NCI-H748 (cell line): ENCODE data around the gene SUOX.
"Not testable (repeated sequence)": the region's sequence is repeated elsewhere in the genome, so short reads cannot be mapped to it uniquely, and the experiment has no call there.

ENCODE experiments used
- DNase-seq: peaks from one replicate; lab custom pipeline; 2025; ENCODE audit not compliant: unreplicated experiment; lab: John Stamatoyannopoulos, UW

Gene SUOX

DNA sequence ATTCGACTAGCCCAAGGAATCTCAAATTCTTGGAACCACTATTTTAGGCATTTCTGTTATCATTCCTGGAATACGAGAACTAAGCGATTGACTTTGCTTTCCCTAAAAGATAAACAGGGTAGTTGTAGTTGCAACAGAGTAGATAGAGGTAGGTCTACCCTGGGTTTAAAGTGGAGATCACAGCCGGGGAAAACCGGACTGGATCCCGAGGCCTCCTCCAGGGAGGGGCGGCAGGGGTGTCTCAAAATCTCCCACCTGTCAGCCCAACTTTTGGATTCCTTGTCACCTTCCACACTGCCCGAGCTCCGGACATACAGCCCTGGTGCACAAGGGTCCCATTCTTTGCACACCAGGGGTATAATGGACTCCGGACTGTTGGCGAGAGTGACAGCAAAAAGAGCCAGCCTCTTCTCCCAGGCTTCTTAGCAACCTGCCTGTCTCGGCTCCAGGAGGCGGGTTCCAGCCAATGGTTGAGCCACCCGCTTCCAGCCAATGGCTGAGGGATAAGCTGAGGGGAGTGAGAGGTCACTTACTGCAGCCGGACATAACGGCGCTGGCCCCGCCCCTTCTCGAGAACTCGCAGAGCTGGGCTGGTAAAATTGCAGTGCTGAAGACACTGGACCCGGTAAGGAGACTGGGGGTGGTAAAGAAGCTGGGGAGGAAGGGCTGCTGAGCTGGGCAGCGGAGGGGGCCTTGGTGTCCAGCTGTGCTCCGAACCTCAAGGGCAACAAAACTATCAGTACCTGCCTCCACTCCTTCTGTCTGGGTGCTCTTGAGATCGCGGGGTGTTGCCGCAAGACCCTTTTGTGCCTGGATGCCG is at the start of gene SUOX:
TSS of gene SUOX (plus strand) at position 562 of the 820 bp plus-strand sequence. CDS start 4,946 bp downstream, outside the sequence.
- DNase-seq: peak; percentile 97

DNA sequence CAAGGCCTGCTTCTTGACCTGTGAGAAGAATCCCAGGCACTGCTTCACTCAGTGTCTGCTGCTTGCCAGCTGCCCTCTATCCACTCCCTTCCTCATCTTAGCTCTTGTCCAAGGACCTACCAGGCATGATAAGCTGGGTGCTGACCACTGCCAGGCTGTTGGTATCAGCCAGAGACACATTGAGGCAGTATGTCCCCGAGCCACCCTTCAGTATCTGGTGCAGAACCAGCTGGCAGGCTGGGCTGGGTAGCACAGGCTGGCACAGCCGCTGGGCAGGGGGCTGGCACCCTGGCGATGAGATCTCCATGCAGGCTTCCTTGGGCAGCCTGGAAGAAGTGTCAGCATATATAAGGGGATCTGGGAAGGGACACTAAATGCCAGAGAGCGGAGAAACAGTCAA is 41.7 kb upstream of the SUOX start:
- no peak for DNase-seq

DNA sequence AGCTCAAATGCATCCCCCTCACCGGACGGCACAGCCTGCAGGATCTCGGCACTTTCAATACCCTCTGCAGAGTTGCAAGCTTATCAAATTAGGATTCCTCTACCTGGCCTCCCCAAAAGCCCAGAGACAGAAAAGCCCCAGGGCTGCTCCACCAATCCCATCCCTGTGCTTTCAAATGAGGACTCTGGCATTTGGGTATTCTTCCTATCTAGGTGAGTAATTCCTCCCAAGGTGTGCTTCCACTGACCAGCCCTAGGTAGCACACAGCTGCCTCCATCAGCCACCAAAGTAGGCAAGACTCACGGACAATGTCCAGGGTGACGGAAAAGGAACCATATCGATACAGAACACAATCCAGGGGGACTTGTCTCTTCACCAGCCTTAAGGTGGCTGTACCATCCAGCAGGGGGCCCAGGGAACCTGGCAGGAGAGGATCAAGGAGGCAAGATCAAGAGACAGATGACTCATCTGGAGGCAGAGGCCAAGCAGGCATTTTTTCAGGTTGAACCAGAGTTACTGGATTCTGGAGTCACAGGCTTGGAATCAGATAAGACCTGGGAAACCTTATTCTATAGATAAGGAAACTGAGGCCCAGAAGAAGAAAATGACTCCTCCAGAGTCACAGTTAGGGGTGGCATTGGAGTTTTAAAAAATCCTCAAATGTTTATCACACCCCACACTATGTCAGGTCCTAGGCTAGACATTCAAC is 41.1 kb upstream of the SUOX start:
- DNase-seq: no peak

DNA sequence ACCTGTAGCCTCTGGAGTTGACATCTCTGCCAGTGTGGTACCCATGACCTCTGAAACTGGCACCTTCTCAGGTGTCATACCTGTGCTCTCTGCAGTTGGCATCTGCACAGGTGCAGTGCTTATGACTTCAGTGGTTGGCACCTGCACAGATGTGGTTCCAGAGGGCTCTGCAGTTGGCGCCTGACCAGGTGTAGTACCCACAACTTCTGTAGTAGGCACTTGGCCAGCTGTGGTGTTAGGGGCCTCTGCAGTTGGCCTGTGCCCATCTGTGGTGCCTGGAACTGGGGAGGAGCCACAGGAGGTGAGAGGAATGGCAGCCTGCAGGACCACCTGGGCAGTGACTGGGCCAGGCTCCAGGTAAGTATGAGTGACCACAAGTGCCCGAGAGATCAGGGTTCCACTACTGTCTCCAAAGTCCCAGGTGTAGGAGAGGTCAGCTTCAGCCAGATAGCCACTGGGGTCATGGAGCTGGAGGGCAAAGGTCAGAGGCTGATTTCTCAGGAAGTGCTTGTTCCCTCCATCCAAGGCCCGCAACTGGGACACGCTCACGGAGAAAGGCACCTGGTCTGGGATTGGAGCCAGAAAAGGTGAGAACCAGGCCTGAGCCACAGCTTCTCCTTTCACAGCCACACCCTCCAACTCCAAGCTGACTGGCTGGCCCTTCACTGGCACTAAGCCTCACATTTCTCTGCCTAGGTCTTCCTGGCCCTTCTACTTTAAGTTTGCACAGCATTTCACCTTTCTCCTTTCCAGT is 39.8 kb upstream of the SUOX start:
- no peak for DNase-seq

DNA sequence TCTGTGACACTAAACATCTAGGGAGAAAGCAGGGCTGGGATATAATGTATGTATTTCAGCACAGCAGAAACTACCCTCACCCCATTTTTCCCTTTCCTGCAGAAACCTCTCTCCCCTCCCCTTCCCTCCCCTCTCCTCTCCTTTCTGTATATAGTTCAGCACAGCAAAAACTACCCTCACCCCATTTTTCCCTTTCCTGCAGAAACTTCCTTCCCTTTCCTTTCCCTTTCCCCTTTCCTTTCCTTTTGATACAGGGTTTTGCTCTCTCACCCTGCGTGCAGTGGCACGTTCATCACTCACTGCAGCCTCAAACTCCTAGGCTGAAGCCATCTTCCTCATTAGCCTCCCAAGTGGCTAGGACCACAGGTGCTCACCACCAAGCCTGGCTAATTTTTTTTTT is 33.3 kb upstream of the SUOX start:
- DNase-seq: no peak

DNA sequence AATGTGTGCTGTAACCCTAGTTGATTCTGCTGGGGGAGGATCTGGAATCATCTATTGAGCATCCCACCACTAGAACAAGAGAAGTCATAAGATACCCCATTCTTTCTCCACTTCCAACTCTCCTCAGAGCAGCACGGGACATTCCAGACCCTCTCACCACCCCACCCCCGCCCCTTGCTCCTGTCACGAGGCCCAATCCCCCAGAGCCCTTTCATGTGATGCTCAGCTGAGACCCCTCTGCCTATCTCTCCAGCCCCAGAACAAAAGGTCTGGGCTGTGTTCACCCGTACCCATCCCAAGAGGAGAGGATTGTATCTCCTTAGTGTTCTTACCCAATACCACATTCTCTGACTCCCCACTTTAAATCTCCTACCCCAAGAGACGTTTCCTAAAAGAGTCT is 31.8 kb upstream of the SUOX start:
- DNase-seq: no peak

DNA sequence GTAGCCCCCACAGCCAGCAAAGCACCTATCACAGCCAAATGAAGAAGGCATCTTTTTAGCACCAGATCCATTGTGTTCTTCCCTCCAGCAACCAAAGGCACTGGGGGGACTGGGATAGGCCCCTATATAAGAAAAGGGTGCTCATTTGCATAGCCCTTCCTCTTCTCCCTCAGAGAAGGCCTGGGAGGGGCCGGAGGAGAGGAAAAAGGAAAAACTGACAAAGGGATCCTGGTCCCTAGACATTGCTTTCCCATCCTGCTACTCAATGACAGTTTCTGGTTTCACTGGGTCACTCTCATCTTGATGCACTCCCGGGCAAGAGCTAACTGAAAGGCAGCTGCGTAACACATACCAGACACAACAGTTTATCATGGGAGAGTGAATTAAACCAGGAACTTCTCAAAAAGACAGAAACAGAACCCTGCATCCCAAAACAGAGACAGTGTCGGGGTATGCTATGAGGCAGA is 31.1 kb upstream of the SUOX start, which contains the start of gene PMEL:
TSS of gene PMEL (minus strand) at position 102 of the 467 bp plus-strand sequence. CDS start at position 71, 31 bp downstream.
- DNase-seq: no peak

DNA sequence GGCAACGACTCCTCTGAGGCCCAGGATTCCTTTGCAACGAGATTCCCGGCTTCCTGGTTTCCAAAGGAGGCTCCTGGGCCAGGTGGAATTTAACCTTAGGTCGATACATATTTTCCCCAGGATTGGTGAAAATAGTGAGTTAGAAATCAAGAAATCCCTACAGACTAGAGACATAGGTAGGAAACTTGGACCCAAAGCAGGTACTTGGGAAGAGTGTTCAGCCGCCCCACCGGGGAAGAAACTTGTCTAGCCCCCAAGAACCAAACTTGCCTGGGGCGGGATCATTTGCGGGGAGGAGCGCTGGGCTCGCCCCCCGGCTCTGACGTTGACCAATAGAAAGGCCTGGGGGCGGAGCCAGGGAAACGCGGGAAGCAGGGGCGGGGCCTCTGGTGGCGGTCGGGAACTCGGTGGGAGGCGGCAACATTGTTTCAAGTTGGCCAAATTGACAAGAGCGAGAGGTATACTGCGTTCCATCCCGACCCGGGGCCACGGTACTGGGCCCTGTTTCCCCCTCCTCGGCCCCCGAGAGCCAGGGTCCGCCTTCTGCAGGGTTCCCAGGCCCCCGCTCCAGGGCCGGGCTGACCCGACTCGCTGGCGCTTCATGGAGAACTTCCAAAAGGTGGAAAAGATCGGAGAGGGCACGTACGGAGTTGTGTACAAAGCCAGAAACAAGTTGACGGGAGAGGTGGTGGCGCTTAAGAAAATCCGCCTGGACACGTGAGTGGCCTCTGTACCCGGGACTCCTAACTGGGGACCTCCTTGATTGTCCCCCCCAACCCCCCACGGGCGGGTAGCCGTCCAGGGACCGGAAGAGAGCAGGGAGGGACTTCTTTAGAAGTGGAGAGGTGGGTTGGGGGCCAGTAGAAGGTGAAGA is 30.4 kb upstream of the SUOX start, which contains the start of gene CDK2:
TSS of gene CDK2 (plus strand) at position 423 of the 874 bp plus-strand sequence. CDS start at position 602, 179 bp downstream.
- peak; percentile 81 for DNase-seq

DNA sequence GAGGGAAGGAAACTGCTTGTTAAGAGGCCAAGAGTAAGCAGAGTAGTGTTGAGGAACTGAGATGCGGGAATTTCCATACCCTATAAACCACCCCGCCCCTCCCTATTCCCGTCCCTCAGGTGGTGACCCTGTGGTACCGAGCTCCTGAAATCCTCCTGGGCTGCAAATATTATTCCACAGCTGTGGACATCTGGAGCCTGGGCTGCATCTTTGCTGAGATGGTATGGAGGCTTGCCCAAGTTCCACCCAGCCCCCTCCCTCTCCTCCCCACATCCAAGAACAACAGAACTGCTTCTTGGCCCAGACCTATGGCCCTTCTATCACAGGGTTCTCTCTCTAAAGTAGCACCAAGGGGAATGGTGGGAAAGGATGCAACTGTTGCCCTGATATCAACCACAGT is 27.7 kb upstream of the SUOX start:
- no peak for DNase-seq

DNA sequence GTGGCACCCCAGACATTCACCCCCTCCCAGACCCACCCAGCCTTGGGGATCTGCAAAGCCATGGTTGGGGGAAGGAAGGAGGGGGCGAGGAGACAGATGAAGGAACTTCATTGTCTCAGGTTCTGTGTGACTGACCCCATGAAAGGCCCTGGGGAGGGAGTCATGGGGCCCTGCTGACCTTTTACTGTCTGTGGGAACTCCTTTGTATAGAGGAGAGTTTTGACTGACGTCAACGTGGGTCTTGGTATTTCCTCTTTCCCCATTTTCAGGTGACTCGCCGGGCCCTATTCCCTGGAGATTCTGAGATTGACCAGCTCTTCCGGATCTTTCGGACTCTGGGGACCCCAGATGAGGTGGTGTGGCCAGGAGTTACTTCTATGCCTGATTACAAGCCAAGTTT is 26.3 kb upstream of the SUOX start:
- DNase-seq: no peak

DNA sequence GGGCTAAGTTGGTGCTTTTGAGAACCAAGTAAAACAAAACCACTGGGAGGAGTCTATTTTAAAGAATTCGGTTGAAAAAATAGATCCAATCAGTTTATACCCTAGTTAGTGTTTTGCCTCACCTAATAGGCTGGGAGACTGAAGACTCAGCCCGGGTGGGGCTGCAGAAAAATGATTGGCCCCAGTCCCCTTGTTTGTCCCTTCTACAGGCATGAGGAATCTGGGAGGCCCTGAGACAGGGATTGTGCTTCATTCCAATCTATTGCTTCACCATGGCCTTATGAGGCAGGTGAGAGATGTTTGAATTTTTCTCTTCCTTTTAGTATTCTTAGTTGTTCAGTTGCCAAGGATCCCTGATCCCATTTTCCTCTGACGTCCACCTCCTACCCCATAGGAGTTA is 25.0 kb upstream of the SUOX start:
- peak; percentile 5 for DNase-seq

DNA sequence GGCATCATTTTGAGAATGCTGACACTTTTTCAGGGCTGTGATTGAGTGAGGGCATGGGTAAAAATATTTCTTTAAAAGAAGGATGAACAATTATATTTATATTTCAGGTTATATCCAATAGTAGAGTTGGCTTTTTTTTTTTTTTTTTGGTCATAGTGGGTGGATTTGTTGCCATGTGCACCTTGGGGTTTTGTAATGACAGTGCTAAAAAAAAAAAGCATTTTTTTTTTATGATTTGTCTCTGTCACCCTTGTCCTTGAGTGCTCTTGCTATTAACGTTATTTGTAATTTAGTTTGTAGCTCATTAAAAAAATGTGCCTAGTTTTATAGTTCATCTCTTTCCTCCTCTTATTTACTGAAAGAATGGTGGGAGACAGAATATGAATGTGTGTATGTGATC is 24.6 kb upstream of the SUOX start:
- no peak for DNase-seq

DNA sequence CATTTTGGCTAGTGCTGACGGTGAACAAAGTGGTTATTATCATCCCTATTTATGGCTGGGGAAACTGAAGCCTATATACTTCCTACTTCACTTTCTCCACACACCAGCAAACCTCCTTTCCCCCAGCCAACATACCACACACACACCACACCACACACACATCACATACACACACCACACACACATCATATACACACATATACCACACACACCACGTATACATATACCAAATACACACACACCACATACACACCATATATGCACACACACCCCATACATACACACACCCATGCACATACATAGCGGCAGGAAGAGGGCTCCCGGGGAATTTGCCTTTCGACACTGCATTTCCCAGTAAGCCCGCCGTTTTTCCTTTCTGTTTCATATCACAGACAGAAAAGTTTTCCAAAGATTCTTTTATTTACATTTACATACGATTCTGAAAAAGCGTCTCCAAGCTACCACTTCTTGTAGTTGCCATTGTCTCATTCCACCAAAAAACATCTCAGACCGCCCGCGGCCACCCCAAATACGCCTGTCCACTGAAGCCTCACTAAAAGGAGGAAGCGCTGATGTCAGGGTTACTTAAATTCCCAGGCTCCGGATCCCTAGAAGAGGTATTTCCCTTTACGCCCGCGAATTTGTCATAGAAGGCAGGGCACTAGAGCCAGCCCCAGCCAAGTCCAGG is 24.0 kb upstream of the SUOX start:
- peak; percentile 46 for DNase-seq

DNA sequence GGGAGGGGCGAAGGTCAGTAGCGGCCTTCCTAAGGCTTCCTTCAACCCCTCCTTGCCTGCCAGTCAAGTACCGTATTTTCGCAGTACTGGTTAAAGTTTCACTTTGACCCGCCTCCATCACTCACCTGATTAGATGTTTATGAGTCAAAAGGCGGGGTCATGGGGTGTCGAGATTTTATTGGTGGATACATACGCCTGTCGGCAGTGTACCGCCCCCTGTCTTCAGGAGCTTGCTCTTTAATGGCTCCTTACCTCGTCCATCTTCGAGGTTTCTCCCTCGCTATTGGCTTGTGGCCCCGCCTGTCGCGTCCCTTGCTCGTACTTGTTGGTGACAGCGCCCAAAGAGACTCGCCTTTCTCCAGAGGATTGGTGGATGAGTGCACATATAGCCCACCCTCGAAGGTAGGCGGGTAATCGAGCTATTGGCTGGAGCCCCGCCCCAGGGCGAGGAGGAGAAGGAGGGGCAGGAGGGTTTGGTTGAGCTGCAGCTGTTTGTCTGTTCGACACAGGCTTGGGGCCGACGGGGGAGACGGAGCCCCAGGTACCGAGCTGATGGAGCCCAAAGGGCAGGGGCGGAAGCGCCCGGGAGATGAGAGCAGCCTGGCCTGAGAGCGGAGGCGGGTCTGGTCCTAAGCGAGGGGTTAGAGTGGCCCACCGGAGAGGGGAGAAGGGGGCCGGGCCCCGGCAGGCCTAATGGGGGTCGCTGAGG is 23.3 kb upstream of the SUOX start, which contains the start of gene RAB5B:
TSS of gene RAB5B (plus strand) at position 480 of the 709 bp plus-strand sequence. CDS start 12,883 bp downstream, outside the sequence.
- peak; percentile 100 for DNase-seq

DNA sequence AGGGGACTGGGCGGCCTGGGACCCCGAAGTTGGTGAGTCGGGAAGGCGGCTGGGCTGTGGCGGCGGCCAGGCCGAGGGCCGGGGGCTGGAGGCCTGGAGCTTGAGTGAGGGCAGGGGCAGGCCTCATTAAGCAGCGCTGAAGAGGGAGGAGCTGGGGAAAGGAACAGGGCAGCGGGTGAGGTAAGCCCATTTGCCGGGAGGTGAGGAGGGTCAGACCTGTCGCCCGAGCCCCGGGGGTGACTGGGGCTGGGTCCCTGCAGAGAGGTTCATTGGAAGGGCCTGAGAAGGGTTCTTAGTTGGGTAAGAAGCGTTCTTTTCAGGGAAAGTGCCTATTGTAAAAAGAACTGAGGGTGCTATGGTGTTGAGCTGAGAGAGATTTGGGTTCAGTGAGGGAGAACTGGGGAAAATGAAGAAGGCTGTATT is 22.8 kb upstream of the SUOX start:
- peak; percentile 60 for DNase-seq

DNA sequence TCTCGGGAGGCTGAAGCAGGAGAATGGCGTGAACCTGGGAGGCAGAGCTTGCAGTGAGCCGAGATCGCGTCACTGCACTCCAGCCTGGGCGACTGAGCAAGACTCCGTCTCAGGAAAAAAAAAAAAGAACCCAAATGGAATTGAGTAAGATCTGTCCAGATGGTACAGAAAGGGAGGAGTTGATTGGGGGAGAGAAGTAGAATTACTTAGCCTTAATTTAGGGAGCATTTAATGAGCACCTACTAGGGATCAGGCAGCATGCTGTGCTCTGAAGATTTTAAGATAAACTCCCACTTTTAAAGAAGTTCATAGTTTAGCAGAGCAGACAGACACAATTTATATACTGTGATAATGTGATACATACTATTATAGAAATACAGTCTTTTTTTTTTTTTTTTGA is 18.7 kb upstream of the SUOX start:
- DNase-seq: no peak

DNA sequence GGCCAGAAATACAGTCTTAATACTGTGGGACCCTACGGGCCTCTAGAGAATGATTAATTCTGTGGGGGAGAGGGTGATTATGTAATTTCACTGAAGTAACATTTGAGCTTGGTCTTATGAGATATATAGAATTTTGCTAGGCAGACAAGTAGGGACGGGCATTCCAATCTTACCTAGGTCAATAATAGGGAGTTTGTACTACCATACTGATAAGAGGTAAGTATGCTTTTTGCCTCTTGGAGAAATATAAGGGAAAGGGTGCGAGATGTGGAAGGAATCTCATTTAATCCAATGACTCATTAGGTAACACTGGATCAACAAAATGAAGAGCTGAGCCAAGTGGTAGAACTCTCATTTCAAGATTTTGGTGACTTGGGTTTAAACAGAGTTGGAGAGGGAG is 18.0 kb upstream of the SUOX start:
- no peak for DNase-seq

DNA sequence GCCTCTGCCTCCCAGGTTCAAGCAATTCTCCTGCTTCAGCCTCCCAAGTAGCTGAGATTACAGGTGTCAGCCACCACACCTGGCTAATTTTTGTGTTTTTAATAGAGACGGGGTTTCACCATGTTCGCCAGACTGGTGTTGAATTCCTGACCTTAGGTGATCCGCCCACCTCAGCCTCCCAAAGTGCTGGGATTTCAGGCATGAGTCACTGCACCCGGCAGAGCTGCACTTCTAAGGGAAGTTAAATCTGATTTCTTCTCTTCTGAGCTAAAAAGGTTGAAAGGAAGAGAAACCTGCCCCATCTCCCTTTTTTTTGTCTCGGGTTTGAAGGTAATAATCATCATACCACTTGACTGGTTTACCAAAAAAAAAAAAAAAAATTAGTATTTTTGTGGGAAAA is 15.2 kb upstream of the SUOX start:
- DNase-seq: not testable (repeated sequence)
